Diencephalon (tissue), 1 donor: Measurements from ENCODE around the gene CD84. TPM values are rescaled to one million over a fixed set of nuclear protein-coding genes. Genes with fewer than 3 reads are reported as not detected.

Experiments used
- total RNA-seq: library from RNA; depleted of rRNA; stranded (reverse); fragments of >200 nt; gene quantifications from one replicate; pipeline ENCODE4 v1.2.3, GENCODE V29; 2014

CD84 gene
- 4.4 TPM for total RNA-seq

GRCh38 chr1:160579216-160579701 is at the start of gene CD84:
TSS of gene CD84 (minus strand) at chr1:160579496. CDS start at chr1:160579437, 59 bp downstream.

GRCh38 chr1:160522622-160523345 is 56.5 kb downstream of the CD84 start, which contains the start of gene SLAMF6:
TSS of gene SLAMF6 (minus strand) at chr1:160523255. CDS start at chr1:160523192, 63 bp downstream.

Other genes with a start within 250 kb of the CD84 start
- 163 TPM for gene COPA, start 236.2 kb downstream of the CD84 start, total RNA-seq
- gene NCSTN, start 236.1 kb downstream of the CD84 start, total RNA-seq = 41.1 TPM
- 0.23 TPM for gene NHLH1, start 212.4 kb downstream of the CD84 start, total RNA-seq
- 17.8 TPM for gene VANGL2, start 178.9 kb downstream of the CD84 start, total RNA-seq
- not detected for gene SLAMF6, start 56.2 kb downstream of the CD84 start, total RNA-seq
- not detected for gene SLAMF1, start 67.5 kb upstream of the CD84 start, total RNA-seq
- gene CD48, start 132.3 kb upstream of the CD84 start, total RNA-seq = 0.46 TPM
- gene SLAMF7, start 159.8 kb upstream of the CD84 start, total RNA-seq = not detected
- gene LY9, start 216.7 kb upstream of the CD84 start, total RNA-seq = not detected